ENCODE measurements around the gene PPP1R26. TPM values are rescaled to one million over a fixed set of nuclear protein-coding genes. Genes with fewer than 3 reads are reported as not detected.

Gene PPP1R26
- total and polyA plus RNA-seq, 2 of the 8 experiments (the other 6 are each of a cell fraction or from before 2014, with no cell fraction given), result 9.8 to 32.7 TPM

- TF ChIP-seq SAP30 (IDR thresholded peaks at IDR 0.05; ENCODE audit: insufficient read depth, insufficient replicate concordance, low read length) (no peak), TEAD4 (IDR thresholded peaks at IDR 0.05; ENCODE audit: low read depth, low read length) (no peak)
Measured at GRCh38 chr9:135478191-135478590, 1.4 kb upstream of the PPP1R26 start (continued).
